HCT116 (cell line): ENCODE measurements around the gene GATA3. TPM values are rescaled to one million over a fixed set of nuclear protein-coding genes. Genes with fewer than 3 reads are reported as not detected.

Experiments used
- ATAC-seq: fragments of 200-7000 bp; cut with Tn5 transposase; 2 replicates; pipeline ENCODE4 v1.9.1; 2020; ENCODE audit warnings: mild to moderate bottlenecking, moderate library complexity
- BruUV-seq: library from RNA; stranded (reverse); fragments of 400-500 nt; replicated peaks from 2 replicates; lab custom pipeline; 2021; lab: Mats Ljungman, UMichigan
- CTCF ChIA-PET: fragments of 300-600 bp; sonication (Branson Sonifier 250); formaldehyde crosslinking; loops from one replicate; lab custom pipeline; 2021; ENCODE audit warnings: antibody characterized with exemption; lab: Charles Lee
- POLR2A ChIA-PET: fragments of 300-600, 350-600 bp; sonication (Branson Sonifier 250); formaldehyde crosslinking; loops from one replicate; lab custom pipeline; 2021; ENCODE audit warnings: antibody characterized with exemption; lab: Charles Lee
- RAD21 ChIA-PET, 2 experiments: fragments of 300-600 bp; sonication (Branson Sonifier 250); formaldehyde crosslinking; loops; one replicate each; lab custom pipeline; 2023; ENCODE audit warnings: low total read pairs in 2 of 2; ENCODE audit not compliant: uncharacterized antibody in 2 of 2, unreplicated experiment in 2 of 2, low non-redundant PET in 1 of 2; lab: Charles Lee
- DNase-seq: peaks from one replicate; pipeline ENCODE4 v3.0.0-alpha.2; 2010; ENCODE audit warnings: low read depth, low spot score
- H2AFZ ChIP-seq: fragments of 200-600 bp; shearing (Covaris generic), sonication (generic); 2 replicates; pipeline ENCODE4 v1.6.1; 2017; ENCODE audit warnings: low read depth, mixed run types, mixed read lengths, antibody characterized with exemption, low read length; ENCODE audit not compliant: poor library complexity, severe bottlenecking
- H3K27ac ChIP-seq: 2 replicates; pipeline ENCODE4 v1.5.1; 2012; ENCODE audit warnings: low read depth, low read length
- H3K27me3 ChIP-seq: fragments of 200-600 bp; sonication (generic); 2 replicates; pipeline ENCODE4 v1.6.1; 2016; ENCODE audit warnings: mixed run types, low read length, mixed read lengths; ENCODE audit not compliant: insufficient read depth
- H3K36me3 ChIP-seq, 2 experiments: fragments of 200-500 bp in 1 of 2; fragments of 200-600 bp in 1 of 2; sonication (Bioruptor generic) in 1 of 2; sonication (generic) in 1 of 2; 2 replicates each; pipeline versions ENCODE4 v1.5.1 to v1.6.1; 2014 to 2016; ENCODE audit warnings: low read length in 2 of 2, inconsistent platforms in 1 of 2, mixed read lengths in 1 of 2, mixed run types in 1 of 2; ENCODE audit not compliant: insufficient read depth in 2 of 2, control insufficient read depth in 1 of 2
- H3K4me1 ChIP-seq, 2 experiments: fragments of 200-600 bp in 1 of 2; sonication (generic) in 1 of 2; 2 replicates each; pipeline versions ENCODE4 v1.5.1 to v1.6.1; 2012 to 2017; ENCODE audit warnings: low read length in 2 of 2, inconsistent platforms in 1 of 2, mild to moderate bottlenecking in 1 of 2, mixed read lengths in 1 of 2, mixed run types in 1 of 2, moderate library complexity in 1 of 2; ENCODE audit not compliant: insufficient read depth in 2 of 2, control insufficient read depth in 1 of 2
- H3K4me2 ChIP-seq: fragments of 200-600 bp; sonication (generic); 2 replicates; pipeline ENCODE4 v1.6.1; 2017; ENCODE audit warnings: mixed run types, low read length, mixed read lengths
- H3K4me3 ChIP-seq, 2 experiments: fragments of 200-600 bp in 1 of 2; sonication (generic) in 1 of 2; replicated peaks in 1 of 2; 2 replicates each; pipeline ENCODE4 v1.5.1; 2011 to 2016; ENCODE audit warnings: low read length in 2 of 2, control low read depth in 1 of 2, low read depth in 1 of 2, mild to moderate bottlenecking in 1 of 2, mixed read lengths in 1 of 2, mixed run types in 1 of 2
- H3K79me2 ChIP-seq: fragments of 200-600 bp; sonication (generic); 2 replicates; pipeline ENCODE4 v1.6.1; 2017; ENCODE audit warnings: mild to moderate bottlenecking, mixed run types, low read length, moderate library complexity, mixed read lengths; ENCODE audit not compliant: insufficient read depth
- H3K9ac ChIP-seq: fragments of 200-600 bp; sonication (generic); 2 replicates; pipeline ENCODE4 v1.6.1; 2016; ENCODE audit warnings: low read length, mixed read lengths
- H3K9me2 ChIP-seq: fragments of 200-600 bp; sonication (generic), shearing (Covaris generic); 2 replicates; pipeline ENCODE4 v1.6.1; 2017; ENCODE audit warnings: mixed run types, mild to moderate bottlenecking, moderate library complexity; ENCODE audit not compliant: insufficient read depth
- H3K9me3 ChIP-seq, 2 experiments: fragments of 200-500 bp in 1 of 2; fragments of 200-600 bp in 1 of 2; sonication (Bioruptor generic) in 1 of 2; sonication (generic) in 1 of 2; 2 replicates each; pipeline ENCODE4 v1.6.1; 2014 to 2017; ENCODE audit warnings: low read length in 2 of 2, mixed read lengths in 2 of 2, inconsistent platforms in 1 of 2, low read depth in 1 of 2, mild to moderate bottlenecking in 1 of 2, mixed run types in 1 of 2, moderate library complexity in 1 of 2; ENCODE audit not compliant: control insufficient read depth in 1 of 2, insufficient read depth in 1 of 2
- H4K20me1 ChIP-seq: fragments of 200-600 bp; sonication (generic), shearing (Covaris generic); 2 replicates; pipeline ENCODE4 v1.6.1; 2017; ENCODE audit warnings: mixed run types, mild to moderate bottlenecking, moderate library complexity; ENCODE audit not compliant: insufficient read depth
- EGR1 ChIP-seq: IDR thresholded peaks from 2 replicates; pipeline ENCODE4 v1.6.1; 2012; ENCODE audit warnings: low read depth
- EZH2 ChIP-seq: fragments of 200-600 bp; sonication (generic); IDR thresholded peaks from 2 replicates; pipeline ENCODE4 v1.6.1; 2017; ENCODE audit warnings: antibody characterized with exemption, mixed run types
- EZH2phosphoT487 ChIP-seq: fragments of 200-600 bp; IDR thresholded peaks from 2 replicates; pipeline ENCODE4 v1.6.1; 2018; ENCODE audit warnings: antibody characterized with exemption, borderline replicate concordance
- FOSL1 ChIP-seq: IDR thresholded peaks from 2 replicates; pipeline ENCODE4 v1.6.1; 2012; ENCODE audit warnings: low read depth
- JUND ChIP-seq: IDR thresholded peaks from 2 replicates; pipeline ENCODE4 v1.6.1; 2012
- POLR2A ChIP-seq: IDR thresholded peaks from 2 replicates; pipeline ENCODE4 v1.7.0; 2011; ENCODE audit warnings: borderline replicate concordance; ENCODE audit not compliant: insufficient read depth, insufficient read length; ENCODE audit errors: extremely low read depth
- RAD21 ChIP-seq: IDR thresholded peaks from 2 replicates; pipeline ENCODE4 v1.6.1; 2012; ENCODE audit warnings: low read depth, mild to moderate bottlenecking
- SP1 ChIP-seq: IDR thresholded peaks from 2 replicates; pipeline ENCODE4 v1.6.1; 2012; ENCODE audit warnings: low read depth
- SRF ChIP-seq: IDR thresholded peaks from 2 replicates; pipeline ENCODE4 v1.6.1; 2012; ENCODE audit warnings: low read depth
- TCF7L2 ChIP-seq: IDR thresholded peaks from 2 replicates; pipeline ENCODE4 v1.7.0; 2011; ENCODE audit warnings: borderline replicate concordance, inconsistent platforms; ENCODE audit not compliant: insufficient read depth, insufficient read length; ENCODE audit errors: extremely low read depth
- YY1 ChIP-seq: IDR thresholded peaks from 2 replicates; pipeline ENCODE4 v1.6.1; 2011; ENCODE audit warnings: low read length, low read depth, moderate library complexity, mild to moderate bottlenecking; ENCODE audit not compliant: insufficient replicate concordance; ENCODE audit errors: extremely low read depth
- ZFX ChIP-seq: fragments of 450-650 bp; IDR thresholded peaks from 2 replicates; pipeline ENCODE4 v1.6.1; 2017
- ZNF274 ChIP-seq: fragments of 200-500 bp; sonication (Bioruptor generic); IDR thresholded peaks from 2 replicates; pipeline ENCODE4 v1.6.1; 2014; ENCODE audit warnings: mild to moderate bottlenecking, low read depth, low read length, inconsistent platforms
- intact Hi-C: fragments of 100-400 bp; cut with micrococcal nuclease; formaldehyde crosslinking; loops from 2 replicates; pipeline ENCODE4 v1.10.0; 2022
- total RNA-seq: library from RNA; stranded (reverse); gene quantifications from one replicate; pipeline ENCODE4 v1.2.1, GENCODE V29; 2021; ENCODE audit not compliant: unreplicated experiment
- TF ChIP-seq, protein P1 (sequence below): IDR thresholded peaks from 2 replicates; pipeline ENCODE4 v1.6.1; 2011; ENCODE audit warnings: mild to moderate bottlenecking, low read length, moderate library complexity; ENCODE audit not compliant: insufficient replicate concordance; ENCODE audit errors: extremely low read depth
- TF ChIP-seq, protein P2 (sequence below): IDR thresholded peaks from 2 replicates; pipeline ENCODE4 v1.6.1; 2012
- TF ChIP-seq, protein P3 (sequence below): IDR thresholded peaks from 2 replicates; pipeline ENCODE4 v1.6.1; 2012; ENCODE audit warnings: low read depth
- TF ChIP-seq, protein P4 (sequence below): IDR thresholded peaks from 2 replicates; pipeline ENCODE4 v1.6.1; 2012

GATA3 gene
- total RNA-seq, 1 experiment from 2014 or later: 2.7 TPM

DNA sequence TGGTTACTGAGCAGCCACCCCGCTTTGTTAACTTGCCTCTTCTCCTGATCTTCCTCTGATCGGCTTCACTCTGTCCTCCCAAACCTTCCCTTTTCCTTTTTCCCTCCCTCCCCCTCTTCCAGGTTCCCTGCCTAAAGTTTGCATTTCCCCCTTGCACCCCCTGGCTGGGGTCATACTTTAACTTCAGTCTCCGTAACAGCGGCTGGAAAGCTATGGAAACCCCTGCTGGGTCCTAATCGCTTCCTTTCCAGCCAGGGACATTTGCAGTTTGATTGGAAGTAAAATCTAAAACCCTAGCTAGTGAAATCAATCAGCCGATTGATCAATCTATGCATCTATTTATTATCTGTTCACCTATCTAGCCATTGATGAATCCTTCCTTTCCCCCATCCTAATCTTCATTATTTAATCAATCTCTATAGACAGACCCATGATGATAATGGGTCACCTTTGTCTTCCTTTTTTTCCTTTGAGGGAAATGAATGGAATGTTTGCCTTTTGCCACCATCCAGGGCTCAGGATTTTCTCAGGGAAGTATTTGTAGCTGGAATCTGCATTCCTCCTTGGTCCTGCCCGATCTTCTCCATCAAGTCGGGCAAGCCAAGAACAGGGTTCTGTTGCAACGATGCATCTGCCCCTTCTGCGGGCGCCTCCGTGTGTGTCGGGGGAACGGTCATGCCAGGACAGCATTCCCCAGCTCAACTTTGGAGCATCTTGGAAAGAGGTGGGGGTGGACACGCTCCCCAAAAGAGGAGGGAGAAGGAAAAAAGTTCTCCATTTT lies 8.8 kb downstream of the GATA3 start:
- intact Hi-C loops: no loop called here
- ATAC-seq: no peak
- ChIA-PET RAD21 (no interaction called here), CTCF (no interaction called here), POLR2A (no interaction called here)
- Histone ChIP-seq H3K4me2 (no peak overlapping the region), H3K27me3 (no peaks in the 10 kb centered on the region), H3K9me3 (no peaks in the 10 kb centered on the region), H3K9ac (no peak overlapping the region), H3K4me3 (no peak overlapping the region), H4K20me1 (no peaks in the 10 kb centered on the region), H3K27ac (no peak overlapping the region), H3K9me2 (no peaks in the 10 kb centered on the region), H3K79me2 (no peaks in the 10 kb centered on the region), H3K36me3 (no peaks in the 10 kb centered on the region), H2AFZ (no peak overlapping the region), H3K4me1 (no peaks in the 10 kb centered on the region)
- no TSS peak for BruUV-seq
- TF ChIP-seq EGR1: no peak
- TF ChIP-seq EZH2: no peak
- TF ChIP-seq, protein P1, sequence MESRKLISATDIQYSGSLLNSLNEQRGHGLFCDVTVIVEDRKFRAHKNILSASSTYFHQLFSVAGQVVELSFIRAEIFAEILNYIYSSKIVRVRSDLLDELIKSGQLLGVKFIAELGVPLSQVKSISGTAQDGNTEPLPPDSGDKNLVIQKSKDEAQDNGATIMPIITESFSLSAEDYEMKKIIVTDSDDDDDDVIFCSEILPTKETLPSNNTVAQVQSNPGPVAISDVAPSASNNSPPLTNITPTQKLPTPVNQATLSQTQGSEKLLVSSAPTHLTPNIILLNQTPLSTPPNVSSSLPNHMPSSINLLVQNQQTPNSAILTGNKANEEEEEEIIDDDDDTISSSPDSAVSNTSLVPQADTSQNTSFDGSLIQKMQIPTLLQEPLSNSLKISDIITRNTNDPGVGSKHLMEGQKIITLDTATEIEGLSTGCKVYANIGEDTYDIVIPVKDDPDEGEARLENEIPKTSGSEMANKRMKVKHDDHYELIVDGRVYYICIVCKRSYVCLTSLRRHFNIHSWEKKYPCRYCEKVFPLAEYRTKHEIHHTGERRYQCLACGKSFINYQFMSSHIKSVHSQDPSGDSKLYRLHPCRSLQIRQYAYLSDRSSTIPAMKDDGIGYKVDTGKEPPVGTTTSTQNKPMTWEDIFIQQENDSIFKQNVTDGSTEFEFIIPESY: no peak
- no peak for TF ChIP-seq EZH2phosphoT487
- TF ChIP-seq JUND: no peak
- TF ChIP-seq YY1: no peak
- TF ChIP-seq FOSL1: no peak
- TF ChIP-seq SRF: no peak
- TF ChIP-seq, protein P2, sequence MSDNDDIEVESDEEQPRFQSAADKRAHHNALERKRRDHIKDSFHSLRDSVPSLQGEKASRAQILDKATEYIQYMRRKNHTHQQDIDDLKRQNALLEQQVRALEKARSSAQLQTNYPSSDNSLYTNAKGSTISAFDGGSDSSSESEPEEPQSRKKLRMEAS: no peak
- TF ChIP-seq RAD21: no peak
- TF ChIP-seq SP1: no peak
- TF ChIP-seq ZNF274: no peak
- TF ChIP-seq, protein P3, sequence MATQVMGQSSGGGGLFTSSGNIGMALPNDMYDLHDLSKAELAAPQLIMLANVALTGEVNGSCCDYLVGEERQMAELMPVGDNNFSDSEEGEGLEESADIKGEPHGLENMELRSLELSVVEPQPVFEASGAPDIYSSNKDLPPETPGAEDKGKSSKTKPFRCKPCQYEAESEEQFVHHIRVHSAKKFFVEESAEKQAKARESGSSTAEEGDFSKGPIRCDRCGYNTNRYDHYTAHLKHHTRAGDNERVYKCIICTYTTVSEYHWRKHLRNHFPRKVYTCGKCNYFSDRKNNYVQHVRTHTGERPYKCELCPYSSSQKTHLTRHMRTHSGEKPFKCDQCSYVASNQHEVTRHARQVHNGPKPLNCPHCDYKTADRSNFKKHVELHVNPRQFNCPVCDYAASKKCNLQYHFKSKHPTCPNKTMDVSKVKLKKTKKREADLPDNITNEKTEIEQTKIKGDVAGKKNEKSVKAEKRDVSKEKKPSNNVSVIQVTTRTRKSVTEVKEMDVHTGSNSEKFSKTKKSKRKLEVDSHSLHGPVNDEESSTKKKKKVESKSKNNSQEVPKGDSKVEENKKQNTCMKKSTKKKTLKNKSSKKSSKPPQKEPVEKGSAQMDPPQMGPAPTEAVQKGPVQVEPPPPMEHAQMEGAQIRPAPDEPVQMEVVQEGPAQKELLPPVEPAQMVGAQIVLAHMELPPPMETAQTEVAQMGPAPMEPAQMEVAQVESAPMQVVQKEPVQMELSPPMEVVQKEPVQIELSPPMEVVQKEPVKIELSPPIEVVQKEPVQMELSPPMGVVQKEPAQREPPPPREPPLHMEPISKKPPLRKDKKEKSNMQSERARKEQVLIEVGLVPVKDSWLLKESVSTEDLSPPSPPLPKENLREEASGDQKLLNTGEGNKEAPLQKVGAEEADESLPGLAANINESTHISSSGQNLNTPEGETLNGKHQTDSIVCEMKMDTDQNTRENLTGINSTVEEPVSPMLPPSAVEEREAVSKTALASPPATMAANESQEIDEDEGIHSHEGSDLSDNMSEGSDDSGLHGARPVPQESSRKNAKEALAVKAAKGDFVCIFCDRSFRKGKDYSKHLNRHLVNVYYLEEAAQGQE: no peak
- no peak for TF ChIP-seq ZFX
- TF ChIP-seq, protein P4, sequence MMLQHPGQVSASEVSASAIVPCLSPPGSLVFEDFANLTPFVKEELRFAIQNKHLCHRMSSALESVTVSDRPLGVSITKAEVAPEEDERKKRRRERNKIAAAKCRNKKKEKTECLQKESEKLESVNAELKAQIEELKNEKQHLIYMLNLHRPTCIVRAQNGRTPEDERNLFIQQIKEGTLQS: no peak
- TF ChIP-seq TCF7L2: no peak
- no peak for TF ChIP-seq POLR2A
- DNase-seq: no peak
